HEK293T (cell line): ENCODE data around the gene MSX1.

ENCODE experiments used
- BHLHE40 ChIP-seq: fragments of 450-650 bp; IDR thresholded peaks from 2 replicates; pipeline ENCODE4 v1.6.1; 2016; ENCODE audit warnings: mild to moderate bottlenecking, moderate library complexity, borderline replicate concordance
- FOXA1 ChIP-seq: fragments of 450-650 bp; IDR thresholded peaks from 2 replicates; pipeline ENCODE4 v1.6.1; 2016; ENCODE audit warnings: mild to moderate bottlenecking
- FOXM1 ChIP-seq: fragments of 450-650 bp; IDR thresholded peaks from 2 replicates; pipeline ENCODE4 v1.6.1; 2017; ENCODE audit warnings: mild to moderate bottlenecking, borderline replicate concordance
- HDGF ChIP-seq: fragments of 450-650 bp; IDR thresholded peaks from 2 replicates; pipeline ENCODE4 v1.6.1; 2017; ENCODE audit warnings: antibody characterized with exemption, borderline replicate concordance
- LEF1 ChIP-seq: fragments of 450-650 bp; IDR thresholded peaks from 2 replicates; pipeline ENCODE4 v1.6.1; 2017; ENCODE audit warnings: mild to moderate bottlenecking, borderline replicate concordance
- SP1 ChIP-seq: fragments of 450-650 bp; IDR thresholded peaks from 2 replicates; pipeline ENCODE4 v1.6.1; 2017

DNA sequence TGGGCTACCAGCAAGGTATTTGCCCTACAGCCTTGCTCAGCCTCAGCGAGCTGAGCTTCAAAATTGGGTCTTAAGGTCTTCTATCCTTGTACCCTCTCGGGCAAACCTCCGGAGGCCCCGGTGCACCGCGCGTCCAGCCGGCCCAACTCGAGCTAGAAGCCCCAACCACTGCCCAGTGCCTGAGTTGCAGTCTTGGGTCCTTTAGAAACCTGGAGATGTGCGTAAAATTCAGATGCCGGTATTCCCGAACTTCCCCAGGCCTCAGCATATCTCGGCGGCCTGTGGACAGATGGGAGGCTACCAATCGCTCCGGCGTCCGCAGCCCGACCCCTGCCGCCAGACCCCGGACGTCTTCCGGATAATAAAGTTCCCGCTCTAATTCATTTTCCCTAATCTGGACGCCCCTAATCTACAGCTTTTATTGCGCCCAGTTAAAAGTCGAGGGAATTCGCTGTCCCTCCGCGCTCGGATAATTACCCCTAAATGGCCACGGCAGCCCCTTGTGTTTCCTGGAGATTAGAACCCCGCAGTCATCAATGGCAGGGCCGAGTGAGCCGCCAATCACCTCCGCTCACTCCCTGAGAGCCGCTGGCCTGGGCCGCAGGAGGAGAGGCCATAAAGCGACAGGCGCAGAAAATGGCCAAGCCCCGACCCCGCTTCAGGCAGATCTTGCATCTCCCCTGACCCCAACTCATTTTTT, 1.5 kb upstream of the MSX1 start:
- TF ChIP-seq SP1, result no peak
- TF ChIP-seq LEF1, result no peak
- no peak for TF ChIP-seq FOXA1
- no peak for TF ChIP-seq FOXM1
- TF ChIP-seq HDGF, result no peak
- no peak for TF ChIP-seq BHLHE40
